B cell (primary cell): ENCODE data around the gene MYH7. TPM values are rescaled to one million over a fixed set of nuclear protein-coding genes. Genes with fewer than 3 reads are reported as not detected.

Experiments
- ATAC-seq: fragments of 200-7000 bp; cut with Tn5 transposase; one replicate; pipeline ENCODE4 v1.10.0; 2021; ENCODE audit warnings: low read depth, mild to moderate bottlenecking, moderate number of reproducible peaks, moderate library complexity
- CTCF ChIA-PET: fragments of 350-600 bp; sonication (Branson Sonifier 250); formaldehyde crosslinking; loops from one replicate; lab custom pipeline; 2021; ENCODE audit warnings: antibody characterized with exemption, inconsistent platforms; lab: Charles Lee
- POLR2A ChIA-PET: fragments of 350-600 bp; sonication (Branson Sonifier 250); formaldehyde crosslinking; loops from one replicate; lab custom pipeline; 2021; ENCODE audit warnings: antibody characterized with exemption; lab: Charles Lee
- DNase-seq: peaks from one replicate; pipeline ENCODE4 v3.0.0; 2013
- H2AFZ ChIP-seq: 2 replicates; pipeline ENCODE4 v1.6.1; 2012; ENCODE audit warnings: mild to moderate bottlenecking, low read depth, low read length; ENCODE audit not compliant: insufficient read depth, poor library complexity, severe bottlenecking
- H3K27ac ChIP-seq, 2 donors: 1 replicate in 1 of 2; 2 replicates in 1 of 2; pipeline ENCODE4 v1.5.1; 2012 to 2013; ENCODE audit warnings: low read length in 2 of 2, mild to moderate bottlenecking in 2 of 2, moderate library complexity in 1 of 2
- H3K27me3 ChIP-seq, 4 experiments: fragments of 200-600 bp in 1 of 4; sonication (generic) in 1 of 4; replicated peaks in 1 of 4; 1 replicate in 2 of 4; 2 replicates in 2 of 4; pipeline versions ENCODE4 v1.6.1 to v1.7.0; 2013 to 2016; ENCODE audit warnings: low read length in 3 of 4, mild to moderate bottlenecking in 2 of 4, mixed read lengths in 1 of 4, moderate library complexity in 1 of 4; ENCODE audit not compliant: insufficient read depth in 4 of 4, control insufficient read depth in 3 of 4; ENCODE audit errors: control extremely low read depth in 1 of 4
- H3K36me3 ChIP-seq, 2 experiments: replicated peaks in 1 of 2; 1 replicate in 1 of 2; 2 replicates in 1 of 2; pipeline versions ENCODE4 v1.6.1 to v1.7.1; 2013; ENCODE audit warnings: low read length in 1 of 2; ENCODE audit not compliant: insufficient read depth in 2 of 2, control insufficient read depth in 1 of 2; ENCODE audit errors: control extremely low read depth in 1 of 2, extremely low read depth in 1 of 2
- H3K4me1 ChIP-seq, 2 donors: fragments of 200-600 bp in 1 of 2; sonication (generic) in 1 of 2; 1 replicate in 1 of 2; 2 replicates in 1 of 2; pipeline versions ENCODE4 v1.5.1 to v1.6.1; 2013 to 2017; ENCODE audit warnings: low read length in 2 of 2; ENCODE audit not compliant: control insufficient read depth in 2 of 2, insufficient read depth in 2 of 2
- H3K4me2 ChIP-seq: replicated peaks from 2 replicates; pipeline ENCODE3; 2012; ENCODE audit warnings: mild to moderate bottlenecking, low read depth, low read length; ENCODE audit not compliant: poor library complexity, severe bottlenecking
- H3K4me3 ChIP-seq, 5 experiments: fragments of 200-600 bp in 1 of 5; sonication (generic) in 1 of 5; 1 replicate in 3 of 5; 2 replicates in 2 of 5; pipeline versions ENCODE4 v1.5.1 to v1.7.0; 2011 to 2016; ENCODE audit warnings: low read length in 4 of 5, mild to moderate bottlenecking in 4 of 5, low read depth in 2 of 5, control low read depth in 1 of 5, moderate library complexity in 1 of 5; ENCODE audit not compliant: insufficient read depth in 1 of 5; ENCODE audit errors: control extremely low read depth in 1 of 5, extremely low read depth in 1 of 5
- H3K79me2 ChIP-seq: fragments of 200-600 bp; sonication (generic); one replicate; pipeline ENCODE4 v1.6.0; 2016; ENCODE audit warnings: low read length; ENCODE audit not compliant: control insufficient read depth, insufficient read depth
- H3K9ac ChIP-seq: fragments of 200-600 bp; sonication (generic); 2 replicates; pipeline ENCODE4 v1.6.1; 2017; ENCODE audit warnings: mild to moderate bottlenecking, low read length, moderate library complexity
- H3K9me3 ChIP-seq, 3 donors: one replicate each; pipeline versions ENCODE4 v1.6.1 to v1.7.1; 2013; ENCODE audit warnings: low read length in 2 of 3; ENCODE audit not compliant: control insufficient read depth in 2 of 3, insufficient read depth in 1 of 3; ENCODE audit errors: control extremely low read depth in 1 of 3
- H4K20me1 ChIP-seq: 2 replicates; pipeline ENCODE4 v1.6.0; 2012; ENCODE audit warnings: mild to moderate bottlenecking, low read length; ENCODE audit not compliant: insufficient read depth, control insufficient read depth, poor library complexity, severe bottlenecking
- H3K27ac Mint-ChIP-seq: one replicate; pipeline ENCODE4 v1.8.0; 2021; ENCODE audit warnings: mixed read lengths
- H3K27me3 Mint-ChIP-seq: one replicate; pipeline ENCODE4 v1.8.0; 2021; ENCODE audit warnings: mixed read lengths
- H3K4me1 Mint-ChIP-seq: one replicate; pipeline ENCODE4 v1.8.0; 2021; ENCODE audit warnings: mixed read lengths
- H3K4me3 Mint-ChIP-seq: one replicate; pipeline ENCODE4 v1.8.0; 2021; ENCODE audit warnings: mixed read lengths
- H3K9me3 Mint-ChIP-seq: one replicate; pipeline ENCODE4 v1.8.0; 2022; ENCODE audit warnings: mixed read lengths; ENCODE audit not compliant: insufficient read depth
- CTCF ChIP-seq: fragments of 200-600 bp; IDR thresholded peaks from one replicate; pipeline ENCODE4 v1.8.0; 2022; ENCODE audit warnings: antibody characterized with exemption, mild to moderate bottlenecking
- EZH2 ChIP-seq: IDR thresholded peaks from 2 replicates; pipeline ENCODE4 v1.6.1; 2012; ENCODE audit warnings: borderline replicate concordance, low read depth, mild to moderate bottlenecking, moderate library complexity, low read length; ENCODE audit not compliant: insufficient read depth, poor library complexity, severe bottlenecking
- WGBS: methylation state at CpG from one replicate; pipeline ENCODE4 v1.1.5; 2013; ENCODE audit warnings: missing lambda C conversion rate; ENCODE audit not compliant: insufficient coverage; 5-methylcytosine and 5-hydroxymethylcytosine counted together
- intact Hi-C: fragments of 100-400 bp; cut with micrococcal nuclease; formaldehyde crosslinking; loops from one replicate; pipeline ENCODE4 v1.10.0; 2022
- polyA plus RNA-seq: library from polyadenylated mRNA; depleted of rRNA; stranded (reverse); fragments of >200 nt; gene quantifications from 2 replicates; pipeline ENCODE4 v1.2.3, GENCODE V29; 2012
- total RNA-seq, 2 donors: library from RNA; stranded (reverse); fragments of 120-200 nt in 1 of 2; gene quantifications; 1 replicate in 1 of 2; 2 replicates in 1 of 2; pipeline versions ENCODE4 v1.2.3 to v1.2.4, GENCODE V29; 2013 to 2022

MYH7 gene
- total and polyA plus RNA-seq, 2 donors (not counting 1 experiment from before 2014, with no cell fraction given), result not detected

GRCh38 chr14:23403139-23403438, 32.4 kb downstream of the MYH7 start:
- no peak overlapping the region for H2AFZ ChIP-seq
- Mint-ChIP-seq H3K4me3 (no peak overlapping the region), H3K4me1 (peaks cover 18% of the 10 kb centered on the region), H3K27ac (no peak overlapping the region), H3K9me3 (no peaks in the 10 kb centered on the region), H3K27me3 (peaks cover 56% of the 10 kb centered on the region)
- H4K20me1 ChIP-seq, result no peaks in the 10 kb centered on the region
- DNase-seq (no peak), ATAC-seq (no peak)
- H3K4me1 ChIP-seq, result peaks cover 4 to 12% of the 10 kb centered on the region in 2 donors
- CTCF ChIA-PET, result no interaction called here
- 73% methylated on average over 6 of the region's 7 CpGs for WGBS
- H3K27ac ChIP-seq, result no peak overlapping the region
- peaks cover 0 to 37% (median 11%) of the 10 kb centered on the region in 4 experiments for H3K27me3 ChIP-seq
- no peaks in the 10 kb centered on the region for H3K9me3 ChIP-seq
- intact Hi-C loops, result no loop called here
- H3K9ac ChIP-seq, result no peak overlapping the region
- POLR2A ChIA-PET, result no interaction called here
- no peaks in the 10 kb centered on the region for H3K36me3 ChIP-seq
- H3K4me2 ChIP-seq, result no peak overlapping the region
- no peak overlapping the region for H3K4me3 ChIP-seq
- no peak for TF ChIP-seq EZH2
- TF ChIP-seq CTCF, result no peak
- H3K79me2 ChIP-seq, result no peaks in the 10 kb centered on the region

- DNase-seq (no peak), ATAC-seq (no peak)
- Mint-ChIP-seq H3K27ac (no peak overlapping the region), H3K27me3 (peaks cover 51% of the 10 kb centered on the region), H3K9me3 (no peaks in the 10 kb centered on the region), H3K4me1 (peaks cover 16% of the 10 kb centered on the region), H3K4me3 (no peak overlapping the region)
- 86% methylated on average over 20 of the region's 25 CpGs for WGBS
- ChIA-PET POLR2A (no interaction called here), CTCF (no interaction called here)
- intact Hi-C loops, result no loop called here
- no peaks in the 10 kb centered on the region for H3K9me3 ChIP-seq
- peaks cover 0 to 32% (median 9%) of the 10 kb centered on the region in 4 experiments for H3K27me3 ChIP-seq
- H4K20me1 ChIP-seq, result no peaks in the 10 kb centered on the region
- no peaks in the 10 kb centered on the region for H3K79me2 ChIP-seq
- no peak overlapping the region for H3K27ac ChIP-seq
- no peak overlapping the region for H2AFZ ChIP-seq
- no peak overlapping the region for H3K4me3 ChIP-seq
- no peak overlapping the region for H3K4me2 ChIP-seq
- H3K9ac ChIP-seq, result no peak overlapping the region
- peaks cover 4 to 12% of the 10 kb centered on the region in 2 donors for H3K4me1 ChIP-seq
- TF ChIP-seq EZH2 (no peak), CTCF (no peak)
- no peaks in the 10 kb centered on the region for H3K36me3 ChIP-seq
Observed at GRCh38 chr14:23402296-23403138, 32.9 kb downstream of the MYH7 start.
